Activated CD4-positive, alpha-beta T cell treated with anti-CD3 and anti-CD28 coated beads for 48 hours (primary cell): Measurements from ENCODE around the gene H6PD.

Source experiments
- DNase-seq: peaks from one replicate; pipeline ENCODE4 v3.0.0-alpha.2; 2020

Gene H6PD

GRCh38 chr1:9319789-9320519 is 85.4 kb downstream of the H6PD start:
- no peak for DNase-seq
